ENCODE measurements around the gene NECAB2. TPM values are rescaled to one million over a fixed set of nuclear protein-coding genes. Genes with fewer than 3 reads are reported as not detected.

The NECAB2 gene
- total RNA-seq, 1 donor from 2014 or later: 4.6 TPM

DNA sequence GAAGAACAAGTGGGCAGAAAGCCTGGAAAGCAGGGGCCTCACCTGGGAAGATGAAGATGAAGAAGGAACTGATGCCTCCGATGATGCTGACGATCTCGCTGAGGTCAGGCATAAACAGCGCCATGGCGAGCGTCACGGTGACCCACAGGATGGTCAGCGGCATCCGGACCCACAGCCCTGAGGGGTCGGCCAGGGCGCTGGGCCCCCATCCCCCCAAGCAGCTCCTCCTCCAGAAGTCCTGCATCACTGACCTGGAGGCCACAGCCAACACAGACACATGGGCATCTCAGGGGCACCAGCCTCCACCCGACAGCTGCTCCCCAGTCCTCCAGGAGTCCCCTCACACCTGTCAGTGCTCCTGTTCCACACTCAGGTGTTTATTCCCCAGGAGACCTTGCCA lies 48.4 kb downstream of the NECAB2 start:
- TF ChIP-seq, protein P1, sequence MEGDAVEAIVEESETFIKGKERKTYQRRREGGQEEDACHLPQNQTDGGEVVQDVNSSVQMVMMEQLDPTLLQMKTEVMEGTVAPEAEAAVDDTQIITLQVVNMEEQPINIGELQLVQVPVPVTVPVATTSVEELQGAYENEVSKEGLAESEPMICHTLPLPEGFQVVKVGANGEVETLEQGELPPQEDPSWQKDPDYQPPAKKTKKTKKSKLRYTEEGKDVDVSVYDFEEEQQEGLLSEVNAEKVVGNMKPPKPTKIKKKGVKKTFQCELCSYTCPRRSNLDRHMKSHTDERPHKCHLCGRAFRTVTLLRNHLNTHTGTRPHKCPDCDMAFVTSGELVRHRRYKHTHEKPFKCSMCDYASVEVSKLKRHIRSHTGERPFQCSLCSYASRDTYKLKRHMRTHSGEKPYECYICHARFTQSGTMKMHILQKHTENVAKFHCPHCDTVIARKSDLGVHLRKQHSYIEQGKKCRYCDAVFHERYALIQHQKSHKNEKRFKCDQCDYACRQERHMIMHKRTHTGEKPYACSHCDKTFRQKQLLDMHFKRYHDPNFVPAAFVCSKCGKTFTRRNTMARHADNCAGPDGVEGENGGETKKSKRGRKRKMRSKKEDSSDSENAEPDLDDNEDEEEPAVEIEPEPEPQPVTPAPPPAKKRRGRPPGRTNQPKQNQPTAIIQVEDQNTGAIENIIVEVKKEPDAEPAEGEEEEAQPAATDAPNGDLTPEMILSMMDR (IDR thresholded peaks at IDR 0.05; ENCODE audit: unreplicated experiment): no peak
- Mint-ChIP-seq H3K36me3 (ENCODE audit: insufficient read depth) (peaks cover 6% of the 10 kb centered on the region), H3K4me1 (ENCODE audit: low read depth) (no peaks in the 10 kb centered on the region), H3K4me3 (ENCODE audit: low read depth) (no peak overlapping the region), H3K27ac (no peak overlapping the region), H3K27me3 (peaks cover 4% of the 10 kb centered on the region), H3K9me3 (ENCODE audit: low read depth) (peaks cover 13% of the 10 kb centered on the region)
- DNase-seq (ENCODE audit: low spot score, unreplicated experiment): no peak

DNA sequence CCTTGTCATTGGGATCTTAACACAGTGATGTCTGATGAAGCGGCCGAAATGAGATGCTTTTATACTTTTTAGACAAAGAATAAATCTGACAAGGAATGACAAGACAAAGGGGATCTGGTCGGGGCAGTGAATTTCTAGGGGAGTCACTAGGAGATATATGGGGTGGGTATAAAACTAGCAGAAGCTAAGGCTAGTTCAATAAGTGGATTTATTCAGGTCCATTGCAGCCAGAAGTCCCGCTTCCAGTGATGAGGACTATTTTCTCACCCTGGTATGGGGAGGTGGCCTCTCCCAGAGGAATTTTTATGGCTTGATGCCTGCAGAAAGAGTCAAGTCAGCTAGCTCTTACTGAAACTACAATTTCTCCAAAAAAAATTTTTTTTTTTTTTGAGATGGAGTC lies 50.7 kb downstream of the NECAB2 start:
- H3K9me3 Mint-ChIP-seq (ENCODE audit: low read depth): peaks cover 15% of the 10 kb centered on the region
- peaks cover 6% of the 10 kb centered on the region for H3K27me3 Mint-ChIP-seq
- DNase-seq (ENCODE audit: low spot score, unreplicated experiment): no peak
- H3K27ac Mint-ChIP-seq: no peak overlapping the region
- peaks cover 11% of the 10 kb centered on the region for H3K4me1 Mint-ChIP-seq (ENCODE audit: low read depth)
- H3K4me3 Mint-ChIP-seq (ENCODE audit: low read depth): no peak overlapping the region
- peaks cover 6% of the 10 kb centered on the region for H3K36me3 Mint-ChIP-seq (ENCODE audit: insufficient read depth)
- TF ChIP-seq, protein P1 (IDR thresholded peaks at IDR 0.05; ENCODE audit: unreplicated experiment): no peak

DNA sequence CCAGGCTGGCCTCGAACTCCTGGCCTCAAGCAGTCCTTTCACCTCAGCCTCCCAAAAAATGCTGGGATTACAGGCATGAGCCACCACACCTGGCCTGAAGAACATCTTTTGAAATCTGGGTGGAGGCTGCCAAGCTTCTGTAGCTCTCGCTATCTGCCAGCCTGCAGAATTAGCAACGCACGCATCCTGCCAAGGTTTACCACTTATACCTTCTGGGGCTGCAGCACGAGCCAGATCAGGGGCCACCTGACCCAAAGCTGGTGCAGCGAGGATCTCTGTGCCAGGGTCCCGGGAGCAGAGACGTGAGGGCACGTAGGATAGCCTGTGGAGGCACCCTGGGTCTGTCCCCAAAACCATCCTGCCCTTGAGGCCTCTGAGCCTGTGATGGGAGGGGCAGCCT lies 52.3 kb downstream of the NECAB2 start:
- peaks cover 15% of the 10 kb centered on the region for H3K9me3 Mint-ChIP-seq (ENCODE audit: low read depth)
- H3K36me3 Mint-ChIP-seq (ENCODE audit: insufficient read depth): peaks cover 6% of the 10 kb centered on the region
- H3K4me3 Mint-ChIP-seq (ENCODE audit: low read depth): no peak overlapping the region
- TF ChIP-seq, protein P1 (IDR thresholded peaks at IDR 0.05; ENCODE audit: unreplicated experiment): no peak
- DNase-seq (ENCODE audit: low spot score, unreplicated experiment): no peak
- peaks cover 6% of the 10 kb centered on the region for H3K27me3 Mint-ChIP-seq
- H3K4me1 Mint-ChIP-seq (ENCODE audit: low read depth): peaks cover 11% of the 10 kb centered on the region
- H3K27ac Mint-ChIP-seq: no peak overlapping the region

DNA sequence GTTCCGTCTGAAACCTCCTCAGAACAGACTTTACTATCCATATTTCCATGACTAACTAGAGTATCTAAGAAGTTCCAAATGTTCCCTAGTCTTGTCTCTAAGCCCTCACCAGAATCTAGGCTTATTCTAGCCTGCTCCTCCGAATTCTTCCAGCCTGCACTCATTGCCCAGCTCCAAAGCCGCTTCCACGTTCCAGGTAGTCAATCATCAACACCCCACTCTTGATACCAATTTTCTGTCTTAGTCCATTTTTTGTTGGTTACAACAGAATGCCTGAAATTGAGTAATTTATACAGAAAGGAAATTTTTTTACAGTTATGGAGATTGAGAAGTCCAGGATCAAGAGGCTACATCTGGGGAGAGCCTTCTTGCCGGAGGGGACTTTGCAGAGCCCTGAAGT lies 53.4 kb downstream of the NECAB2 start:
- Mint-ChIP-seq H3K4me3 (ENCODE audit: low read depth) (no peak overlapping the region), H3K4me1 (ENCODE audit: low read depth) (peaks cover 11% of the 10 kb centered on the region), H3K27ac (no peak overlapping the region), H3K9me3 (ENCODE audit: low read depth) (peaks cover 15% of the 10 kb centered on the region), H3K27me3 (peaks cover 6% of the 10 kb centered on the region), H3K36me3 (ENCODE audit: insufficient read depth) (peaks cover 6% of the 10 kb centered on the region)
- no peak for DNase-seq (ENCODE audit: low spot score, unreplicated experiment)
- TF ChIP-seq, protein P1 (IDR thresholded peaks at IDR 0.05; ENCODE audit: unreplicated experiment): no peak

DNA sequence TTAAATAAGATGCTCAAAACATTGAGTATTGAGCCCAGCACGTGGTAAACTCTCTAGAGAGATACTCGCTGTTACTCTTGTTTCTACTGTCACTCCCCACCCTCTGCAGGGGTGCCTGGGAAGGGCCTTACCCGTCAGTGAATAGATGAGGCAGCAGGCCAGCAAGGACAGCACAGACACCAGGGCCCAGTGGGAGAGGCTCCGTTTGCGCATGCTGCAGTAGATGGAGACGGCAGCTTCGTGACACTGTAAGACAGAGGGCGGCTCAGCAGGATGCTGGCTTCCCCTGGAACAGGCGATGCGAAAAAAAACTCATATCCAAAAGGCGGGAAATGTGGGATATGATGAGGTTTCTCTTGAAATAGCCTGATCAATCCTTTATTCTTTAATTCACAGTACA lies 54.6 kb downstream of the NECAB2 start:
- H3K27me3 Mint-ChIP-seq: peaks cover 7% of the 10 kb centered on the region
- no peak overlapping the region for H3K27ac Mint-ChIP-seq
- peaks cover 15% of the 10 kb centered on the region for H3K9me3 Mint-ChIP-seq (ENCODE audit: low read depth)
- TF ChIP-seq, protein P1 (IDR thresholded peaks at IDR 0.05; ENCODE audit: unreplicated experiment): no peak
- H3K36me3 Mint-ChIP-seq (ENCODE audit: insufficient read depth): peaks cover 6% of the 10 kb centered on the region
- no peak for DNase-seq (ENCODE audit: low spot score, unreplicated experiment)
- H3K4me3 Mint-ChIP-seq (ENCODE audit: low read depth): no peak overlapping the region
- peaks cover 11% of the 10 kb centered on the region for H3K4me1 Mint-ChIP-seq (ENCODE audit: low read depth)

Data from progenitor cell of endocrine pancreas (in vitro differentiated cells).